Dermis blood vessel endothelial cell (primary cell): ENCODE measurements around the gene COPA. TPM values are rescaled to one million over a fixed set of nuclear protein-coding genes. Genes with fewer than 3 reads are reported as not detected.
"Not testable (repeated sequence)": the region's sequence is repeated elsewhere in the genome, so short reads cannot be mapped to it uniquely, and the experiment has no call there.

ENCODE experiments used
- DNase-seq: peaks from one replicate; pipeline ENCODE4 v3.0.0; 2010
- total RNA-seq: library from RNA; depleted of rRNA; stranded (reverse); fragments of >200 nt; gene quantifications from 2 replicates; pipeline ENCODE4 v1.2.3, GENCODE V29; 2014

The COPA gene
- total RNA-seq, 1 donor from 2014 or later: 248 TPM

DNA sequence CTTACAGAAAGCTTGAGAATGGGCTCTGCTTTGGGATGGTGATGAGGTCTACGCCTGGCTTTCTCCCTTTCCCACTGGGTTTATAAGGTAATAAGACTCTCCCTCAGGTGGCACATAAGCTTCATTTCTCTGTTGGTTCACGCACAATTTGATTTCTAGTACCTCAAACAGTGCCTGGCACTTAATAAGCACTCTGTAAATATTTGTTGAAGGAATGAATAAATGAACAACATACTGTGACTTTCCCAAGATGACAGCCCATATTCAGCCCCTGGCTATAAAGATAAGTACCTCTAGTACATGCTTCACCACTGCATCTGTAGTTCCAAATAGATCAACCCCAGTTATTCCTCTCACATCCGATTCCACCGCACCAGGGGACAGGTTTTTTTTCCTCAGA, 17.8 kb downstream of the COPA start:
- DNase-seq: no peak

DNA sequence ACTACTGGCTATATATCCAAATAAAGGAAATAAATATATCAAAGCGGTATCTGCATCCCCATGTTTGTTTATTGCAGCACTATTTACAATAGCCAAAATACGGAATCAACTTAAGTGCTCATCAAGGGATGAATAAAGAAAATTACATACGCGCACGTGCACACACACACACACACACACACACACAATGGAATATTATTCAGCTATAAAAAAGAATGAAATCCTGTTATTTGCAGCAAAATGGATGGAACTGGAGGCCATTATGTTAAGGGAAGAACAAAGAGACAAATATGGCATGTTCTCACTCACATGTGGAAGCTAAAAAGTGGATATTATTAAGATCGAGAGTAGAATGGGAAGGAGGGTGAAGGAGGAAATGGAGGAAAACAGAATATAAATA, 20.2 kb downstream of the COPA start:
- no peak for DNase-seq

DNA sequence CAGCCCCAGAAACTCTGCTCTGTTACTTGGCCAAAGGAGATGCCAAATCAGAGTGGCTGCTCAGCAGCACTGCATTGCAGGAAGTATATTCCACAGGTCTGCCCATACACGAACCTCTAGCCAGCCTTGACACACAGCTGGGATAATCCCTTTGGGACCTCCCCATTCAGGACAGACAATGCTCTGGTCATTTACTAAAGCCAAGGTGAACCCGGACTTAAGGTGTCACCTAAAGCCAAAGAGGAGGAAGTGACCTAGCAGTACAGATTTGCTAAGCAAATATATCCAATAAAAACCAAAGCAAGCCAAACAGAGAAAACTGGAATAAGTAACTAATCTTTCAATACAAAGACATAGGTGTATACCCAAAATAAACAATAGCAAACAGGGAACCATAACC, 27.7 kb downstream of the COPA start:
- no peak for DNase-seq

DNA sequence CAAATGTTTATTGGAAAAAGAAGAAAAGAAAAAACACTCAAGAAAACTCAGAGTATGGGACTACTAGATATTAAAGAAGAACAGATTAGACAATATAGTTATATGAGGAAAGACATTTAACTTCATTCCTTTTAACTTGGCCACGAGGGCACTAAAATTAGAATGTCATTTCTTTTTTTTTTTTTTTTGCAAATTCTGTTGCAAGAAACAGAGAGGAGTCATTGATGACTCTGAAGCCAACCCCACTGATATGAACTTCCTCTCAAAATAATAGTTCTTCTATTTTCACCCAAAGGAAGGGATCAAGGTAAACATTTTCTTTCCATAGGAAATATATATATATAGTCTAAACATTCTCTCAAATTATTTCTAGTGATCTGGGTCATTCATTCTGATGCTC, 33.5 kb downstream of the COPA start:
- DNase-seq: no peak

GRCh38 chr1:160309185-160309557, 33.9 kb downstream of the COPA start:
- DNase-seq: no peak

DNA sequence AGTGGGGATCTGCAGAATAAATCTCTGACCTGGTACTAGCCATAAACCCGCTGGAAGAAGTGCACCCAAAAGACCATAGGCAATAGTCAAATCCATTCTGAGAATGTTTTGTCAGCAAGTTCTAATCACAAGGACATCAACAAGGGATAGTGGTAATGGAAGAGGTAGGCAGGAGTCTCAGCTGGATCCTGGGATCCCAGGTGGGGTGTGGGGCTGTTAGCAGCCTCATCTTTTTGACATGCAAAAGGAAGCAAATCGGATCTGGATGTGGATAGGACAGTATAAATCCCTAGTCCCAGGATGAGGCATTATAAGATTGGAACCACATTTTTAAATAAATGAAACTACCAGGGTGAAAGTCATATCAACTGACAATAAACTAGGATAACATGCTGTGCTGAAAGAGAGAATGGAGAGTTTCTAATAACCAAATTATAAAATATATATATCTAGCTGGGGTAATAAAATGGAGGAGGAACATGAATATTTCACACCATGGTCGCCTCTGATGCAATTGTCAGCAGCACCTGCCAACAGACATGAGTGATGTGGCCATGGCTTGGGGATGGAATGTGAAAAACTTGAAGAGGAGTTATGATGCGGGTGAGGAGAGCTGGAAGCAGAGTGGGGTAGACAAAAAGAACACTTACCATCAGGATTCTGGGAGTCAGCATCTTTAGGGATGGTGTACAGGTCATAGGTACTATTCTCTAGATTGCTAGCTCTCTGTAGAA, 34.4 kb downstream of the COPA start:
- no peak for DNase-seq

- DNase-seq: no peak
Observed at GRCh38 chr1:160307118-160307791, 35.8 kb downstream of the COPA start.

- no peak for DNase-seq
Observed at GRCh38 chr1:160300173-160300572, 42.9 kb downstream of the COPA start.

GRCh38 chr1:160296036-160296435, 47.0 kb downstream of the COPA start:
- DNase-seq: no peak

GRCh38 chr1:160293020-160293968, 49.8 kb downstream of the COPA start:
- DNase-seq: no peak

GRCh38 chr1:160291248-160292220, 51.5 kb downstream of the COPA start:
- peak; percentile 87 for DNase-seq

DNA sequence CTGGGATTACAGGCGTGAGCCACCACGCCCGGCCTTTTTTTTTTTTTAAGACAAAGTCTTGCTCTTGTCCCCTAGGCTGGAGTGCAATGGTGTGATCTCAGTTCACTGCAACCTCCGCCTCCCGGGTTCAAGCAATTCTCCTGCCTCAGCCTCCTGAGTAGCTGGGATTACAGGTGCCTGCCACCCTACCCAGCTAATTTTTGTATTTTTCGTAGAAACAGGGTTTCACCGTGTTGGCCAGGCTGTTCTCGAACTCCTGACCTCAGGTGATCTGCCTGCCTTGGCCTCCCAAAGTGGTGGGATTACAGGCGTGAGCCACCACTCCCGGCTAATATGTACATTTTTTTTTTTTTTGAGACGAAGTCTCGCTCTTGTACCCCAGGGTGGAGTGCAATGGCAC, 55.3 kb downstream of the COPA start:
- DNase-seq: not testable (repeated sequence)

DNA sequence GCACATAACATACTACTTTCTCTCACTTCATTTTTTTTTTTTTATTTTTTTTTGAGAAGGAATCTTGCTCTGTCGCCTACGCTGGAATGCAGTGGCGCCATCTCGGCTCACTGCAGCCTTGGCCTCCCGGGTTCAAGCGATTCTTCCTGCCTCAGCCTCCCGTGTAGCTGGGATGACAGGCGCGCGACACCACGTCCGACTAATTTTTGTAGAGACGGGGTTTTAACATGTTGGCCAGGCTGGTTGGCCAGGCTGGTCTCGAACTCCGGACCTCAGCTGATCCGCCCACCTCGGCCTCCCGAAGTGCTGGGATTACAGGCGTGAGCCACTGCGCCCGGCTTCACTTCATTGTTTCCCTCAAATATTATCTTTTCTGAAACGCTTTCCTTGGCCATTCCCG, 57.5 kb downstream of the COPA start:
- DNase-seq: no peak

DNA sequence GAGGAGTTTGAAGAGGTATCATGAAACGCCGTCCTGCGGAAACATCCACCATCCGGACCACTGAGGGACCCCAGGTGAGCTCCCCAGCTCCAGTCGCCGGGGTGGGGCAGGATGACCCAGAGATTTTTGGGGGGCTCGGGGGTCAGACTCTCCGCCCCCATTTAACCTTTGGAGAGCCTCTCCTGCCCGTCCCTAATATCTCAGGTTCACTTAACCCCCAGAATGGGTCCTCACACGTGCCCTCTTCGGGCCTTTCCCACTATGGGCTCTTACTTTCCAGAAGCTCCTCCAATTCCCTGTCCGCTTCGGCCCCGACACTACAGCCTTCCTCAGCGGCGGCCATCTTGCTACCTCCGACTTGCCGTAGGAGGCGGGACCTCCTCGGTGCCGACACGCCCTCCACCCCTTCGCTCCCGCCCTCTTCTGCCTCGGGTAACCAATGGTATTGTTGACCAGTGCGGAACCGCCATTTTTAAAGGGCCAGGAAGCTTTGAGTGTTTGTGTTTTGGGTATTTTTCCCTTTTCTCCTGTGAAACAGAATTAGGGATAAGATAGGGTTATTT, 58.2 kb downstream of the COPA start, which contains the start of gene PEX19:
Gene PEX19 (minus strand): TSS at position 352 of the 563 bp plus-strand sequence. CDS start 9 bp downstream, at position 343.
- peak; percentile 98 for DNase-seq

DNA sequence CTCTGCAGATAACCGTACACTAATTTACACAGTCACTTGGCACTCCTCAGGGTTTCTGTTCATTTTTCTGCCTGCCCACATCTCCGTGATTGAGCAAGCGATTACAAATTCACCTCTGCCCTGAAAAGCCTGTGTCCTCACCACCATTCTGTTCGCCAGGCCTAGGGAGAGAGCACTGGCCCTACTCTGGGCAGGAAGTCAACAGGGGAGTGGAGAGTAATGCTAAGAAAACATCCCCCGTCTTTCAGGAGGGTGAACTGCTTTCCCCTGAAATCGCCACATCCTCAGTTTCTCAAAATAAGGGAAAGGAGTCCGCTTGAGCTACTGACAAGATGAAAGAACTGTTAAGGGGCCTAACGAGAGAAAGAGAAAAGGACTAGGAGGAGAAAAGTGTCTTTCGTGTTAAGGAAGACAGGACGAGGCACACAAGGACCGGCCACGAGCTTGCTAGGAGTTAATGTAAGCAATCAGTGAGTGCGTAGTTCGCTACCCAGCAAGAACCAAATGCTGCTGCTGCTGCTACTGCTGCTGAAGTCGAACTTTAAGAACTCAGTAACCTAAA, 58.7 kb downstream of the COPA start:
- DNase-seq: peak; percentile 62

DNA sequence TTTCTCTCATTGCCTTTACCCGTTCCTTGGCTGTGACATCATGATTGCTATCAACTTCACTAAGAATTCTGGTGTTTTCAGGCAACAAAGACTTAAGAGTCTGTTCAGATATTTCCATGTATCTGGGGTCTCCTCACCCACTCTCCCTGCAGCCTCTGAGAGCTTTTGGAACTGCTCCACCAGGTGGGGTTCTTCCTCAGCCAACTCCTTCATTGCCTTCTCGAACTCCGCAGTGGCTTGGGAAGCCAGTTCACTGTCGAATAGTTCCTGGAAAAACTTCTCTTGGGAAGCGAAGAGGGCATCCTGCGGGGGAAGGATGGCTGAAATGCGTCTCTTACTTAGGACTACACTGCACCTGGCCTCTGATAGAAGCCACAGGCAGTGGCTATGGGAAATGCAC, 60.2 kb downstream of the COPA start:
- DNase-seq: no peak

DNA sequence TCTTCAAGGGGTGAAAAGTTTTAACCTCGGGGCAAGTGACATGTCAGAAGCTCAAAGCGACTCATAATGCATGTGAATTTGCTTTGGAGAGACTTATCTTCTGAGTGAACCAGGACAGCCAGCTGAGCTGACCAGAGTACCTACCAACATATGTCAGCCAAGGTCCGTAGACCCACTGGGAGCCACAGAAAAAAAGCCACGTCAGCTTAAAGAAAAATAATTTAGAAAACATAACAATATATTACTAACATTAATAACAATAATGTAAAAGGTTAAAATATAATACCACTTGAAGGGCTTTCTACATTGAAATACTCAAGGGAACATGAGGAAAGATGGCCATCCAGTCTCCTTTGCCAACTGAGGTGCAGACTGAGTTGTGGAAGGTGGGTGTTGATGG, 65.1 kb downstream of the COPA start:
- DNase-seq: no peak

GRCh38 chr1:160277330-160277729, 65.7 kb downstream of the COPA start:
- DNase-seq: no peak

DNA sequence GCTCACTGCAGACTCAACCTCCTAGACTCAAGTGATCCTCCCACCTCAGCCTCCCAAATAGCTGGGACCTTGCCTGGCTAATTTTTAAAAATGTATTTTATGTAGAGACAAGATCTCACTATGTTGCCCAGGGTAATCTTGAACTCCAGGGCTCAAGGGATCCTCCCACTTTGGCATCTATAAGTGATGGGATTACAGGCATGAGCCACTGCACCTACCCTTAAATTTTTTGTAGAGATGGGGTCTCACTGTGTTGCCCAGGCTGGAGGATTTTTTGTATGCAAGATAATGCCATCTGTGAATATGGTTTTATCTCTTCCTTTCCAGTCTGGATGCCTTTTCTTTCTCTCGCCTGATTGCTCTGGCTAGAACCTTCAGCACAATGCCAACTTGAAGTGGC, 72.0 kb downstream of the COPA start:
- no peak for DNase-seq

DNA sequence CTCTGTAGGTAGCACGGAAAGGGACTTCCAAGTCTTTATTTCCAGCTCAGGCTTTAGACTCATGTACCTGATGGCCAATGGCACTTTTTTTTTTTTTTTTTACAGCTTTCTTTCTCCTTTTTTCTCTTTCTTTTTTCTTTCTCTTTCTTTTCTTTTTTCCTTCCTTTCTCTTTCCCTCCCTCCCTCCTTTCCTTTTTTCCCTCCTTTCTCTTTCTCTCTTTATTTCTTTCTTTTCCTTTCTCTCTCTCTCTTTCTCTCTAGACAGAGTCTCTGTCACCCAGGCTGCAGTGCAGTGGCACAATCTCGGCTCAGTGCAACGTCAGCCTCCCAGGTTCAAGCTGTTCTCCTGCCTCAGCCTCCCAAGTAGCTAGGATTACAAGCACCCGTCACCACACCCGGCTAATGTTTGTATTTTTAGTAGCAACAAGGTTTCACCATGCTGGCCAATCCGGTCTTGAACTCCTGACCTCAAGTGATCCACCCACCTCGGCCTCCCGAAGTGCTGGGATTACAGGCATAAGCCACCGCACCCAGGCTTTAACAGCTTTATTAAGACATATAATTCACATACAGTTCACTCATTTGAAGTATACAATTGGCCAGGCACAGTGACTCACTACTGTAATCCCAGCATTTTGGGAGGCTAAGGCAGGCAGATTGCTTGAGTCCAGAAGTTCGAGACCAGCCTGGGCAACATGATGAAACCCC, 75.6 kb downstream of the COPA start:
- DNase-seq: no peak
